Measurements from ENCODE around the gene KLHL22. TPM values are rescaled to one million over a fixed set of nuclear protein-coding genes. Genes with fewer than 3 reads are reported as not detected.

Gene KLHL22
- total and polyA plus RNA-seq, 2 donors (not counting 1 experiment from before 2014, with no cell fraction given) = 17.4 to 35.3 TPM

- no peak overlapping the region for H3K4me2 ChIP-seq (ENCODE audit: extremely low read depth, insufficient read depth, low read length)
- no peak overlapping the region for H2AFZ ChIP-seq (ENCODE audit: low read length)
- H3K27me3 ChIP-seq (ENCODE audit: control insufficient read depth, insufficient read depth, low read length) = no peaks in the 10 kb centered on the region
- TF ChIP-seq CTCF (conservative IDR thresholded peaks at IDR 0.05 in 1 of 2, IDR thresholded peaks at IDR 0.05 in 1 of 2; ENCODE audit: low read depth in 1 of 2, low read length in 2 of 2) = no peak
- TF ChIP-seq EZH2 (IDR thresholded peaks at IDR 0.05; ENCODE audit: low read length, missing control alignments) = no peak
- H3K36me3 ChIP-seq (ENCODE audit: control insufficient read depth, insufficient read depth, low read length) = no peaks in the 10 kb centered on the region
- H3K9ac ChIP-seq (ENCODE audit: insufficient read depth, low read length) = no peak overlapping the region
- DNase-seq (ENCODE audit: low read depth in 2 of 2) = no peak
- peaks cover 2% of the 10 kb centered on the region for H3K4me1 ChIP-seq (ENCODE audit: control insufficient read depth, extremely low read depth, insufficient read depth, low read length)
- no peaks in the 10 kb centered on the region for H3K9me3 ChIP-seq (ENCODE audit: control insufficient read depth, insufficient read depth, low read depth, low read length)
- no peak overlapping the region for H3K4me3 ChIP-seq (replicated peaks in 1 of 4; ENCODE audit: control extremely low read depth in 1 of 4, insufficient read depth in 1 of 4, low read depth in 3 of 4, low read length in 4 of 4)
- peaks cover 17% of the 10 kb centered on the region for H3K79me2 ChIP-seq (ENCODE audit: control insufficient read depth, insufficient read depth, low read length)
- no peak overlapping the region for H3K27ac ChIP-seq (ENCODE audit: insufficient read depth, low read length)
- no peaks in the 10 kb centered on the region for H4K20me1 ChIP-seq (ENCODE audit: control insufficient read depth, extremely low read depth, insufficient read depth, low read length)
These were observed 1.8 kb upstream of the KLHL22 start for GRCh38 chr22:20497426-20497825.

- H3K9ac ChIP-seq (ENCODE audit: insufficient read depth, low read length) = peak overlapping the region; percentile 76
- TF ChIP-seq EZH2 (IDR thresholded peaks at IDR 0.05; ENCODE audit: low read length, missing control alignments) (no peak), CTCF (conservative IDR thresholded peaks at IDR 0.05 in 1 of 2, IDR thresholded peaks at IDR 0.05 in 1 of 2; ENCODE audit: low read depth in 1 of 2, low read length in 2 of 2) (peak; percentile 76 to 77)
- no peaks in the 10 kb centered on the region for H4K20me1 ChIP-seq (ENCODE audit: control insufficient read depth, extremely low read depth, insufficient read depth, low read length)
- H3K4me1 ChIP-seq (ENCODE audit: control insufficient read depth, extremely low read depth, insufficient read depth, low read length) = peaks cover 2% of the 10 kb centered on the region
- peak; percentile 85 to 89 for DNase-seq (ENCODE audit: low read depth in 2 of 2)
- H3K4me3 ChIP-seq (replicated peaks in 1 of 4; ENCODE audit: control extremely low read depth in 1 of 4, insufficient read depth in 1 of 4, low read depth in 3 of 4, low read length in 4 of 4) = peak overlapping the region; percentile 66 to 84 (median 78)
- H3K4me2 ChIP-seq (ENCODE audit: extremely low read depth, insufficient read depth, low read length) = peak overlapping the region; percentile 100
- H3K36me3 ChIP-seq (ENCODE audit: control insufficient read depth, insufficient read depth, low read length) = no peaks in the 10 kb centered on the region
- H3K9me3 ChIP-seq (ENCODE audit: control insufficient read depth, insufficient read depth, low read depth, low read length) = no peaks in the 10 kb centered on the region
- no peaks in the 10 kb centered on the region for H3K27me3 ChIP-seq (ENCODE audit: control insufficient read depth, insufficient read depth, low read length)
- H3K27ac ChIP-seq (ENCODE audit: insufficient read depth, low read length) = peak overlapping the region; percentile 93
- peaks cover 23% of the 10 kb centered on the region for H3K79me2 ChIP-seq (ENCODE audit: control insufficient read depth, insufficient read depth, low read length)
- H2AFZ ChIP-seq (ENCODE audit: low read length) = peak overlapping the region; percentile 92
These were observed 476 bp upstream of the KLHL22 start for GRCh38 chr22:20495861-20496681.

- Histone ChIP-seq H3K9me3 (ENCODE audit: control insufficient read depth, insufficient read depth, low read depth, low read length) (no peaks in the 10 kb centered on the region), H4K20me1 (ENCODE audit: control insufficient read depth, extremely low read depth, insufficient read depth, low read length) (no peaks in the 10 kb centered on the region), H3K4me1 (ENCODE audit: control insufficient read depth, extremely low read depth, insufficient read depth, low read length) (no peaks in the 10 kb centered on the region), H3K27me3 (ENCODE audit: control insufficient read depth, insufficient read depth, low read length) (no peaks in the 10 kb centered on the region), H3K4me3 (replicated peaks in 1 of 4; ENCODE audit: control extremely low read depth in 1 of 4, insufficient read depth in 1 of 4, low read depth in 3 of 4, low read length in 4 of 4) (no peak overlapping the region), H3K9ac (ENCODE audit: insufficient read depth, low read length) (no peak overlapping the region), H3K27ac (ENCODE audit: insufficient read depth, low read length) (no peak overlapping the region), H3K36me3 (ENCODE audit: control insufficient read depth, insufficient read depth, low read length) (peaks cover 3% of the 10 kb centered on the region), H3K4me2 (ENCODE audit: extremely low read depth, insufficient read depth, low read length) (no peak overlapping the region), H2AFZ (ENCODE audit: low read length) (no peak overlapping the region), H3K79me2 (ENCODE audit: control insufficient read depth, insufficient read depth, low read length) (peaks cover 30% of the 10 kb centered on the region)
- TF ChIP-seq CTCF (conservative IDR thresholded peaks at IDR 0.05 in 1 of 2, IDR thresholded peaks at IDR 0.05 in 1 of 2; ENCODE audit: low read depth in 1 of 2, low read length in 2 of 2) (no peak), EZH2 (IDR thresholded peaks at IDR 0.05; ENCODE audit: low read length, missing control alignments) (no peak)
- no peak for DNase-seq (ENCODE audit: low read depth in 2 of 2)
These were observed 4.2 kb downstream of the KLHL22 start for GRCh38 chr22:20491346-20491745.
